BJ (cell line): ENCODE results near the gene AKAP6. TPM values are rescaled to one million over a fixed set of nuclear protein-coding genes. Genes with fewer than 3 reads are reported as not detected.

Experiments used
- CTCF ChIA-PET: fragments of 350-600 bp; formaldehyde crosslinking; extraction: SDS; loops from one replicate; lab custom pipeline; 2021; ENCODE audit warnings: antibody characterized with exemption, inconsistent platforms; lab: Yijun Ruan, JAX
- POLR2A ChIA-PET: fragments of 300-600 bp; sonication (Branson Sonifier 250); formaldehyde crosslinking; extraction: SDS; loops from one replicate; lab custom pipeline; 2021; ENCODE audit warnings: antibody characterized with exemption; lab: Charles Lee
- DNase-seq: peaks from one replicate; pipeline ENCODE4 v3.0.0-alpha.2; 2011; ENCODE audit warnings: low read depth
- H3K27me3 ChIP-seq: 2 replicates; pipeline ENCODE4 v1.6.0; 2011; ENCODE audit warnings: low read length; ENCODE audit not compliant: control insufficient read depth, insufficient read depth
- H3K36me3 ChIP-seq: 2 replicates; pipeline ENCODE4 v1.5.1; 2011; ENCODE audit warnings: low read length; ENCODE audit not compliant: control insufficient read depth, insufficient read depth
- H3K4me3 ChIP-seq: 2 replicates; pipeline ENCODE4 v1.5.1; 2011; ENCODE audit warnings: low read depth, mild to moderate bottlenecking, control low read depth, low read length
- polyA plus RNA-seq: library from polyadenylated mRNA; depleted of rRNA; stranded (reverse); fragments of >200 nt; gene quantifications from 2 replicates; pipeline ENCODE4 v1.2.3, GENCODE V29; 2011
- TF ChIP-seq, protein P1 (sequence below): IDR thresholded peaks from 2 replicates; pipeline ENCODE4 v1.5.1; 2011; ENCODE audit warnings: low read depth, mild to moderate bottlenecking, control low read depth, inconsistent platforms, low read length, moderate library complexity; ENCODE audit not compliant: insufficient read depth

AKAP6 gene
- polyA plus RNA-seq, 1 experiment = 18.5 TPM

DNA sequence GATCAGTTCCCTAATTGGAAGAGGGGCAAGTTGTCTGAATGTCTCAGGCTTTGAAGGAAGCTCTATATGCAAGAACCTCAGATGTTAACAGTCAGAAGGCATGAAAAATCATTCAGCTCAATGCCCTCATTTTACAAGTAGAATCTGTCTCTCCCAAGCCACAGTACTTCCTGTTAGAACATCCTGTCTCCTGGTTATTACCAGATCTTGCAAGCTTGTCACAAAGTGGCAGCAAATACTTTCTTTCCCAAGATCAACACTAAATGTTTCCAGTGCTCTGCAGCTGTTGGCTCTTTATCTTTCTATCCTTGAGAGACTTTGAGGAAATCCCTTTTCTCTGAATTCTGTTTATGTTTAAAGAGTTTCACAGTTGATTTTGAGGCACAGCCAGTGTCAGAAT is 235.5 kb downstream of the AKAP6 start:
- Histone ChIP-seq H3K4me3 (no peak overlapping the region), H3K27me3 (no peaks in the 10 kb centered on the region), H3K36me3 (no peaks in the 10 kb centered on the region)
- DNase-seq = no peak
- CTCF ChIA-PET = interaction anchor here (2.6 kb wide), 1 partner anchor 11 kb away, joined by 11 read pairs; no protein-coding TSS in a partner anchor
- TF ChIP-seq, protein P1, sequence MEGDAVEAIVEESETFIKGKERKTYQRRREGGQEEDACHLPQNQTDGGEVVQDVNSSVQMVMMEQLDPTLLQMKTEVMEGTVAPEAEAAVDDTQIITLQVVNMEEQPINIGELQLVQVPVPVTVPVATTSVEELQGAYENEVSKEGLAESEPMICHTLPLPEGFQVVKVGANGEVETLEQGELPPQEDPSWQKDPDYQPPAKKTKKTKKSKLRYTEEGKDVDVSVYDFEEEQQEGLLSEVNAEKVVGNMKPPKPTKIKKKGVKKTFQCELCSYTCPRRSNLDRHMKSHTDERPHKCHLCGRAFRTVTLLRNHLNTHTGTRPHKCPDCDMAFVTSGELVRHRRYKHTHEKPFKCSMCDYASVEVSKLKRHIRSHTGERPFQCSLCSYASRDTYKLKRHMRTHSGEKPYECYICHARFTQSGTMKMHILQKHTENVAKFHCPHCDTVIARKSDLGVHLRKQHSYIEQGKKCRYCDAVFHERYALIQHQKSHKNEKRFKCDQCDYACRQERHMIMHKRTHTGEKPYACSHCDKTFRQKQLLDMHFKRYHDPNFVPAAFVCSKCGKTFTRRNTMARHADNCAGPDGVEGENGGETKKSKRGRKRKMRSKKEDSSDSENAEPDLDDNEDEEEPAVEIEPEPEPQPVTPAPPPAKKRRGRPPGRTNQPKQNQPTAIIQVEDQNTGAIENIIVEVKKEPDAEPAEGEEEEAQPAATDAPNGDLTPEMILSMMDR = no peak
- POLR2A ChIA-PET = interaction anchor here (0.8 kb wide), 1 partner anchor 55 kb away, joined by 3 read pairs; no protein-coding TSS in a partner anchor

DNA sequence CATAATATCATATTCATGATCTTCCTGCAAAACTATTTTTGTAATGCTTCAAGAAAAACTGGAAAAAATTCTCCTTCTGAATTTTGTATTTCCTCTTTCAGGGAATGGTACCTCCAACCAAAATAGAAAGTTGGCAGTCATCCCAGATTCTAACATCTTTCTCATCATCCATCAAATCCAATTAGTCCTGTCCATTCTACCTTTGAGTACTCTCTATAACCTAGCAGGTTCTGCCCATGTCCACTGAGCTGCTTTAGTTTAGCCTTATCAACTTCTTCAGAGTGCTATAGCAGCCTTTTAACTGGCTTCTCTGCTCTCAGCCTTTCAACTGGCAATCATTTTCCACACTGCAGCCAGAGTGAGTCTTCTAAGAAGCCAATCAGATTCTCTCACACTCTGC is 236.2 kb downstream of the AKAP6 start:
- Histone ChIP-seq H3K4me3 (no peak overlapping the region), H3K27me3 (no peaks in the 10 kb centered on the region), H3K36me3 (no peaks in the 10 kb centered on the region)
- POLR2A ChIA-PET = no interaction called here
- DNase-seq = no peak
- CTCF ChIA-PET = interaction anchor here (0.9 to 2.6 kb wide), 3 partner anchors 10 to 492 kb away, joined by 3 to 11 read pairs (median 3); no protein-coding TSS in a partner anchor
- TF ChIP-seq, protein P1 = no peak

DNA sequence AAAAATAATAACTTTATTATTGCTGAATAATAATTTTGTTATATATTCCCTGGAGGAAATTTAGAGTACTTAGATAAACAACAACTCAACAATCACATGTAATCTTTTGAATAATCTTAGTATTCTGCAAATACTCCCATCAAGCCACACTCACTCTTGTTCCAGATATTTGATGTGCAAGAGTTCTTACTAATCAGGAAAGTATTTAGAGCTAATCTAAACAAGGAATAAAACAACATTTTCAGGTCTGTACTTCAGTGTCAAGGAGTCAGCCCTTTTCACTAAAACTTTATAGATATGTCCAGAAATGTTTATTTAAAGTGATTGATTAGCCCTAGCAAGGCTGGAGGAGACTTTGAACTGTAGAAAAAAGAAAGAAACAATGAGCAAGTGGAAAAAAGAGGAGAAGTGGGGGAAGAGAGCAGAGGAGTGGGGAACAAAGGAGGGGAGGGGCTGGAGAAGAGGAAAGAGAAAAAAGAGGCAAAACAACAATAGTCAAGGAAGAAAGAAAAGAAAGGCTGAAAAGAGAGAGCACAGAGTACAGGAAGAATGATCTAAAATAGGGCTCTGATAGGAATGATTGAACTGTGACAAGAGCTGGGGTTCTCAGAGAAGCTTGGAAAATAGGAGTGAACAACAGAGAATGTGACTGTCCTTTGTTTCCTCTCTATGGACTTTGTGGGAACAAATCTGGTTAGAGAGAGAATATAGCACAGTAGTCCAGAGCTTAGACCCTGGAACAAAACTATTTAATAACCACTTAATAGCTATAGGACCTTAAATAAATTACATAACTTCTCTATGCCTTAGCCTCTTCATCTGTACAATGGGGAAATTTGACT is 238.7 kb downstream of the AKAP6 start:
- Histone ChIP-seq H3K36me3 (no peaks in the 10 kb centered on the region), H3K27me3 (no peaks in the 10 kb centered on the region), H3K4me3 (no peak overlapping the region)
- no peak for DNase-seq
- POLR2A ChIA-PET = interaction anchor here (0.7 kb wide), 1 partner anchor 491 kb away, joined by 3 read pairs; no protein-coding TSS in a partner anchor
- TF ChIP-seq, protein P1 = no peak
- CTCF ChIA-PET = interaction anchor here (1.8 to 2.0 kb wide), 2 partner anchors 9 to 25 kb away, joined by 5 to 13 read pairs; no protein-coding TSS in a partner anchor

DNA sequence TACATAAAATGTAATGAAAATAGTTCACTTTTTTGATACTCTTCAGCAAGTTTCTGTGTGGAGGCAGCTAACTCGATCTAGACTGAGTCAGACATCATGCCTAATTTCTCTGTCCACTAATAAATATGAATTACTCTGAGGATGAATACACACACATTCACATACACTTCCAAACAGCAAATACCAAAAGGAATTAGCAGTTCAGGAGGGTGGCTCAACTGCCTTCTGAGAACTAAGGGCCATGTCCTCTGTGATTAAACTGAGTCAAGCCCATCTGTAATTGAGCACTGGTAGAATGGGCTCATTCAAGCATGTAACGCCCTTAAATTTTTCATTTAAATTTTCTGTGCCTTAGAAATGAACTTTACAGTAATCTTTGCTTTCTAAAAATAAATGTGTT is 242.5 kb downstream of the AKAP6 start:
- TF ChIP-seq, protein P1 = no peak
- POLR2A ChIA-PET = no interaction called here
- Histone ChIP-seq H3K36me3 (no peaks in the 10 kb centered on the region), H3K4me3 (no peak overlapping the region), H3K27me3 (no peaks in the 10 kb centered on the region)
- no peak for DNase-seq
- CTCF ChIA-PET = interaction anchor here (0.9 kb wide), 1 partner anchor 172 kb away, joined by 3 read pairs; no protein-coding TSS in a partner anchor
